HG02852 (cell line): Measurements from ENCODE around the gene NUDC.
"Not testable (repeated sequence)": the region's sequence is repeated elsewhere in the genome, so short reads cannot be mapped to it uniquely, and the experiment has no call there.

ENCODE experiments used
- ATAC-seq: cut with Tn5 transposase; IDR thresholded peaks from one replicate; pipeline ENCODE4 v1.9.1; 2021; ENCODE audit warnings: mild to moderate bottlenecking, moderate library complexity; ENCODE audit not compliant: unreplicated experiment

Gene NUDC

DNA sequence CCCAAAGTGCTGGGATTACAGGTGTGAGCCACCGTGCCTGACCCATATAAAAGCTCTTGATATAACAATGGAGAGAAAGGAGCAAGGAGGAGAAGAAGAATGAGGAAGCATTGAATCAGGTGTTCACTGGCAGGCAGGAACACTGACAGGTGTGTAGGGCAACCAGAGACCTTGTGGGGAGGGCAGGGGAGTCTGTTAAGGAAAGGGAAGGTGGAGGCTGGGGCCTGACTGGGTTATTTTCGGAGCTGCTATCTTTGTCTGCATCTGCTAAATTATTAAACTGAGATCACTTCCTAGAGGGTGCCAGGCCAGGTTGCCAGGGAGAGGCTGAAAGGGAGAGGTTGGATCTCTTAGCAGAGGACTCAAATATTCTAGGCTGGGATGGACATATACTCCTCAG is 65.1 kb downstream of the NUDC start:
- no peak for ATAC-seq

DNA sequence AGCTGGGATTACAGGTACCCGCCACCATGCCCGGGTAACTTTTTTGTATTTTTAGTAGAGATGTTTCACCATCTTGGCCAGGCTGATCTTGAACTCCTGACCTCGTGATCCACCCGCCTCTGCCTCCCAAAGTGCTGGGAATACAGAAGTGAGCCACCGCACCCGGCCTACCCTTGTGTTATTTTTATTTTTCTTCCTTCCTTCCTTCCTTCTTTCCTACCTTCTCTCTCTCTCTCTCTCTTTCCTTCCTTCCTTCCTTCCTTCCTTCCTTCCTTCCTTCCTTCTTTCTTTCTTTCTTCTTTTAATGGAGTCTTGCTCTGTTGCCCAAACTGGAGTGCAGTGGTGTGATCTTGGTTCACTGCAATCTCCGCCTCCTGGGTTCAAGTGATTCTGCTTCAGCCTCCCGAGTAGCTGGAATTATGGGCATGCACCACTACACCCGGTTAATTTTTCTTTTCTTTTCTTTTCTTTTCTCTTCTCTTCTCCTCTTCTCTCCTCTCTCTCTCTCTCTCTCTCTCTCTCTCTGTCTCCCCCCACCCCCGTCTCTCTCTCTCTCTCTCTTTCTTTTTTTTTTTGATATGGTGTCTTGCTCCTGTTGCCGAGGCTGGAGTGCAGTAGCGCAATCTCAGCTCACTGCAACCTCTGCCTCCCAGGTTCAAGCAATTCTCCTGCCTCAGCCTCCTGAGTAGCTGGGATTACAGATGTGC is 68.0 kb downstream of the NUDC start:
- not testable (repeated sequence) for ATAC-seq

DNA sequence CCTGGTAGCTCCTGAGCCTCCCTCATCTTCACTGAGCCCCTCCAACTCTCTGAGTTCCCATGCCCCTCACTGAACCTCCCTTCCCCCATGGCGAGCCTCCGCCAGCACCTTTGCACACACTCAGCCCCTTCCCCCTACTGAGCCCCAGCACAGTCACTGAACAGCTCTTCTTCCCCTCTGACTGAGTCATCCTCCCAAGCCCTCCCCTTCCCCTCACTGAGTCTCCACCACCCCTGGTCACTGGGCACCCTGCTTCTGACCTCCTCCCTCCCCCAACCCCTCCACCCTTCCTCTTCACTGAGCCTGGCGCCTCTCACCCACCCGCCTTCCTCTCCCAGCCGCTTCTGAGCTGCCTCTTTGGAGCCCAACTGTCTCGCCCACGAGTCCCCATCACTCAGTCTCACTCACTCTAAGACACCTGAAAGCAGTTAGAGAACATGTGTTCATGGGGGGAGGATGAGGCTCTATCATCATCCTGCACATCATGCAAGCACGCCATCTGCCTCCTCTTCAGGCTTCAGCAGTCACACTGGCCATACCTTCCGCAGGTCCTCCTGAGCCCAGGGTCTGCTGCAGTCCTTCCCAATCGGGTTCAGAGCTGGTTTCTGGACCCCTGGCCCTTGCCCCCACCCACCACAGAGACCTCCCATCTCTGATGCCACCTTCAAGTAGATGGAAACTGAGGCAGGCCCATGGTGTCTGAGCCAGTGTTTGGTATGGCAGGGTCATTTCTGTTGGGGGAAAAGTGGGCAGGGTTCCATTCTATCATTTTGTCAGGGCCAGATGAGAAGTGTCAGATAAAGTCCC is 70.0 kb downstream of the NUDC start:
- no peak for ATAC-seq

DNA sequence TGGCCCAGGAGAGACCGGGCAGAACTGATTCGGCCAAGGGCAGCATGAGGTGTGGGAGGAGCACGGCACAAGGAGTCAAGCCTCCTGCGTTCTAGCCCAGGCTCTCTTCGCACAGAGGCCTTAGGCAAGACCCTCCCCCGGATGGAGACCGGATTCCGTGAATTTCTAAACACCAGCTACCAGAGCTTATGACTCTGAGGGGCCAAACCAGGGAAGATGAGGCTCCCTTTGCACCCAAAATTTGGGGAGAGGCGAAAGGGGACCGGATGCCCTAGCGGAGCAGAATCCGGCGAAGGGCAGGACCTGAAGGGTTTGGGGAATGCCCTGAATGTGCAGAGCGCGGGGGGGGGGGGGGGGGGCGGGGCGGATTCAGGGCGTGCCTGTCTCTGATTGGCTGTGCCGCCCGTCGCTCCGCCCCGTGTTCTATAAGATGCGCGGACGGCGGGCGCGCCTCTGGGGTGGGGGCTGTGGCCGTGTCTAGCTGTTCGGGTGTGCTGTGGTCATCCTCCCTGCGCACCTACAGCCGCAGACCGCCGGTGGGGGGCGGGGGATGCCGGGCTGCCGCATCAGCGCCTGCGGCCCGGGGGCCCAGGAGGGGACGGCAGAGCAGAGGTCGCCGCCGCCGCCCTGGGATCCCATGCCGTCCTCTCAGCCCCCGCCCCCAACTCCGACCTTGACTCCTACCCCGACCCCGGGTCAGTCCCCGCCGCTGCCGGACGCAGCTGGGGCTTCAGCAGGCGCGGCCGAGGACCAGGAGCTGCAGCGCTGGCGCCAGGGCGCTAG is 71.9 kb downstream of the NUDC start, which contains the start of gene TRNP1:
Gene TRNP1, plus strand, starts transcription at position 456 of the 783 bp plus-strand sequence. Its CDS starts 95 bp downstream, at position 551.
- ATAC-seq, result peak; percentile 37

DNA sequence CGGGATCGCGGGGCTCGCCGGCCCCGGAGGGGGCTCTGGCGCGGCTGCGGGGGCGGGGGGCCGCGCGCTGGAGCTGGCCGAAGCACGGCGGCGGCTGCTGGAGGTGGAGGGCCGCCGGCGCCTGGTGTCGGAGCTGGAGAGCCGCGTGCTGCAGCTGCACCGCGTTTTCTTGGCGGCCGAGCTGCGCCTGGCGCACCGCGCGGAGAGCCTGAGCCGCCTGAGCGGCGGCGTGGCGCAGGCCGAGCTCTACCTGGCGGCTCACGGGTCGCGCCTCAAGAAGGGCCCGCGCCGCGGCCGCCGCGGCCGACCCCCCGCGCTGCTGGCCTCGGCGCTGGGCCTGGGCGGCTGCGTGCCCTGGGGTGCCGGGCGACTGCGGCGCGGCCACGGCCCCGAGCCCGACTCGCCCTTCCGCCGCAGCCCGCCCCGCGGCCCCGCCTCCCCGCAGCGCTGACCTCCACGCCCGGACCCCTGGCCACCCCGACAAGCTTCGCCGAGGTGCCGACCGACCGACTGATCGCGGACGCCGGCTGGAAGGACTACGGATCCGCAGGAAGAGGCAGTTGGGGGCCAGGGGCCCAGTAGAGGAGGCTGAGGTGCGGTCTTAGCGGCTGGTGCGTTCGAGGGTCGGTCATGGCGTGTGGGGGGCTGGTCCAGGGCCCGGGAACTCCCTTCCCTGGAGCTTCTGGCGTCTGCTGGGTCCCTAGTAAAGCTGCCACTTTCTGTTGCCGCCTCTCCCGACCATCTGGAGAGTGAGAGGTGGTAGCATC is 72.7 kb downstream of the NUDC start:
- peak; percentile 15 for ATAC-seq

DNA sequence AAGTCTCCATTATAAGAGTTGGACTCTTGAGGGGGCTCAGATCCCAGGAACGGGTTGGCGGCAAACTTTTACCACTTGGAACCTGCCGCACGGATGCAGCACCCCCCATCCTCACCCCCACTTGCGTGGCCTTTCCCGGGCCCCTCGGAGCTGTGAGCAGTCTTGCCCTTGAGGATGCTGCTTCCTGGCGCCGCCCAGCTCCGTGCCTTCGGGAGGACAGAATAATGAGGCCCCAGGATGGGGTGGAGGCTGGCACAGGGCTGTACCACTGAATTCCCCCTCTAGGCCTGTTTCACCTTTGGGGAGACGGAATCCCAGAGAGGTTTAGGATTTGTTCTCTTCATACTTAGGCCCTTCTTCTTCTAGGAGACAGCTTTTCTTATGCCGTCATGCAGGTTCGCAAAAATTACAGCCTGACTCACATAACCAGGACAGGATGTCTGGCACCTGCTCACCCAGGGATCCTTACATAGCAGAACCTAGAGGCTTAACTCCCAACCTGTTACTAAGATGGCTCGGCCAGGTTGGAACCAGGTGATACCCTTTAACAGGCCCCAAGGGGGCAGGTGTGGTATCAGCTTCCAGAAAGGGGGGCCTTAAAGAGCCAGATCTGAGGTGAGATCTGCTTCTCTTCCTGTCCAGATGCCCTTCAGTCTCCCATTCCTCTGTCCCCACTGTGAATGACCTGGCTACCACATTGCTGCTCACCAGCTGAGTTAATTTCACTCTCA is 73.4 kb downstream of the NUDC start:
- no peak for ATAC-seq

DNA sequence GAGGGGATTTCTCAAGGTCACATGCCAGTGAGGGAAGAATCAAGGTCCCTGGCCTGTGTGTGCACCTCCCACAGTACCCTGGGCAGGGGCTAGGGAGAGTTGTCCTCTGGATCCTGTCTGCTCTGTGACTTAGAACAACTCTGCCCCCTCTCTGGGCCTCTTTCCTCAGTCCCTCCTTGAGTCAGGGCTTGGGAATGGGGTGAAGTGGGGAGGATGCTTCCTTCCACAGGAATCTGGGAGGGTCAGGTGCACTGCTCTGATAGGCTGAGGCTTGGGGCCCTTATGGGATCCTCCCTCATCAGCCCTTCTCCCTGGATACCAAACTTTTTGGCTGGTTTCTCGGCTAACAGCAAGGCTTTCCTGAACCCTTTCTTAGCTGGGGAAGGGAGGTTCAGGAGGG is 74.5 kb downstream of the NUDC start:
- ATAC-seq, result no peak
